CD14-positive monocyte (primary cell): ENCODE measurements around the gene PCDHGA8. TPM values are rescaled to one million over a fixed set of nuclear protein-coding genes. Genes with fewer than 3 reads are reported as not detected.
A peak's percentile ranks its signal among the peaks of the same experiment; 100 is the strongest.
"Not testable (repeated sequence)": the region's sequence is repeated elsewhere in the genome, so short reads cannot be mapped to it uniquely, and the experiment has no call there.

Experiments used
- DNase-seq, 3 donors: peaks; one replicate each; pipeline ENCODE4 v3.0.0-alpha.2; 2011 to 2022
- H2AFZ ChIP-seq: 2 replicates; pipeline ENCODE4 v1.6.0; 2012; ENCODE audit warnings: mild to moderate bottlenecking, low read depth, low read length, inconsistent platforms; ENCODE audit not compliant: insufficient read depth, poor library complexity, severe bottlenecking
- H3K27ac ChIP-seq, 2 donors: 1 replicate in 1 of 2; 2 replicates in 1 of 2; pipeline ENCODE4 v1.5.1; 2012 to 2013; ENCODE audit warnings: low read length in 2 of 2, control low read depth in 1 of 2, inconsistent platforms in 1 of 2, low read depth in 1 of 2, mild to moderate bottlenecking in 1 of 2
- H3K27me3 ChIP-seq, 2 donors: one replicate each; pipeline versions ENCODE4 v1.6.0 to v1.6.1; 2011 to 2013; ENCODE audit warnings: low read length in 2 of 2; ENCODE audit not compliant: control insufficient read depth in 2 of 2, insufficient read depth in 2 of 2
- H3K36me3 ChIP-seq, 2 donors: replicated peaks in 1 of 2; 1 replicate in 1 of 2; 2 replicates in 1 of 2; pipeline versions ENCODE4 v1.5.1 to v1.6.1; 2012 to 2013; ENCODE audit warnings: low read length in 2 of 2, control low read depth in 1 of 2, inconsistent platforms in 1 of 2, mild to moderate bottlenecking in 1 of 2; ENCODE audit not compliant: insufficient read depth in 2 of 2, control insufficient read depth in 1 of 2
- H3K4me1 ChIP-seq, 2 donors: 1 replicate in 1 of 2; 2 replicates in 1 of 2; pipeline versions ENCODE4 v1.5.1 to v1.6.1; 2012 to 2013; ENCODE audit warnings: low read length in 2 of 2, control low read depth in 1 of 2, inconsistent platforms in 1 of 2, mild to moderate bottlenecking in 1 of 2, moderate library complexity in 1 of 2; ENCODE audit not compliant: insufficient read depth in 2 of 2, control insufficient read depth in 1 of 2
- H3K4me2 ChIP-seq: replicated peaks from 2 replicates; pipeline ENCODE3; 2012; ENCODE audit warnings: low read length, moderate library complexity, mild to moderate bottlenecking; ENCODE audit not compliant: poor library complexity, severe bottlenecking; ENCODE audit errors: extremely low read depth
- H3K4me3 ChIP-seq, 3 experiments: fragments of 200-600 bp in 1 of 3; sonication (generic) in 1 of 3; replicated peaks in 1 of 3; 1 replicate in 2 of 3; 2 replicates in 1 of 3; pipeline ENCODE4 v1.5.1; 2011 to 2013; ENCODE audit warnings: low read length in 3 of 3, mild to moderate bottlenecking in 3 of 3, control low read depth in 2 of 3, low read depth in 2 of 3, inconsistent platforms in 1 of 3, moderate library complexity in 1 of 3
- H3K79me2 ChIP-seq: 2 replicates; pipeline ENCODE4 v1.6.0; 2012; ENCODE audit warnings: mild to moderate bottlenecking, control low read depth, inconsistent platforms, low read length, moderate library complexity; ENCODE audit not compliant: insufficient read depth
- H3K9ac ChIP-seq: 2 replicates; pipeline ENCODE4 v1.6.0; 2017; ENCODE audit warnings: low read length, mild to moderate bottlenecking; ENCODE audit not compliant: insufficient read depth, poor library complexity, severe bottlenecking
- H3K9me3 ChIP-seq, 2 donors: replicated peaks in 1 of 2; 1 replicate in 1 of 2; 2 replicates in 1 of 2; pipeline versions ENCODE4 v1.5.1 to v1.6.1; 2012 to 2013; ENCODE audit warnings: low read length in 2 of 2, control low read depth in 1 of 2; ENCODE audit not compliant: control insufficient read depth in 1 of 2, insufficient read depth in 1 of 2
- H4K20me1 ChIP-seq: 2 replicates; pipeline ENCODE4 v1.6.0; 2012; ENCODE audit warnings: mild to moderate bottlenecking, low read length, control low read depth, moderate library complexity; ENCODE audit not compliant: insufficient read depth
- H3K27ac Mint-ChIP-seq, 7 donors: one replicate each; pipeline ENCODE4 v1.8.0; 2020; ENCODE audit warnings: mild to moderate bottlenecking in 7 of 7, mixed read lengths in 7 of 7, moderate library complexity in 6 of 7, inconsistent platforms in 2 of 7
- H3K27me3 Mint-ChIP-seq, 3 donors: one replicate each; pipeline ENCODE4 v1.8.0; 2021 to 2022; ENCODE audit warnings: low read depth in 3 of 3, mild to moderate bottlenecking in 3 of 3, mixed read lengths in 3 of 3, moderate library complexity in 3 of 3, inconsistent platforms in 1 of 3
- H3K36me3 Mint-ChIP-seq, 2 donors: one replicate each; pipeline ENCODE4 v1.8.0; 2020; ENCODE audit warnings: mixed read lengths in 2 of 2, inconsistent platforms in 1 of 2, mild to moderate bottlenecking in 1 of 2
- H3K4me1 Mint-ChIP-seq: one replicate; pipeline ENCODE4 v1.8.0; 2020; ENCODE audit warnings: mild to moderate bottlenecking, mixed read lengths
- H3K4me3 Mint-ChIP-seq, 2 donors: one replicate each; pipeline ENCODE4 v1.8.0; 2020; ENCODE audit warnings: mild to moderate bottlenecking in 2 of 2, mixed read lengths in 2 of 2, moderate library complexity in 1 of 2
- H3K9me3 Mint-ChIP-seq, 7 donors: one replicate each; pipeline ENCODE4 v1.8.0; 2020 to 2022; ENCODE audit warnings: mixed read lengths in 7 of 7, mild to moderate bottlenecking in 6 of 7, moderate library complexity in 6 of 7, inconsistent platforms in 2 of 7
- CTCF ChIP-seq: fragments of 200-600 bp; IDR thresholded peaks from one replicate; pipeline ENCODE4 v1.8.0; 2022; ENCODE audit warnings: antibody characterized with exemption, mild to moderate bottlenecking
- WGBS: methylation state at CpG from one replicate; pipeline ENCODE4 v1.1.5; 2013; ENCODE audit warnings: missing lambda C conversion rate; ENCODE audit not compliant: insufficient coverage; 5-methylcytosine and 5-hydroxymethylcytosine counted together
- intact Hi-C, 2 donors: fragments of 100-400 bp; cut with micrococcal nuclease; formaldehyde crosslinking; loops; one replicate each; pipeline versions ENCODE4 v1.15.0 to v1.15.1; 2023
- polyA plus RNA-seq, 3 donors: library from polyadenylated mRNA; depleted of rRNA in 1 of 3; unstranded in 2 of 3; stranded (reverse) in 1 of 3; fragments of 300-500 nt in 2 of 3; fragments of >200 nt in 1 of 3; fragmentation: Illumina TruSeq in 2 of 3; gene quantifications; 1 replicate in 2 of 3; 2 replicates in 1 of 3; pipeline ENCODE4 v1.2.3, GENCODE V29; 2012 to 2021

Gene PCDHGA8
- polyA plus RNA-seq, 3 donors = not detected

- Histone ChIP-seq H3K27me3 (peaks cover 73 to 97% of the 10 kb centered on the region in 2 donors), H3K27ac (no peak overlapping the region), H3K9me3 (peaks cover 38 to 71% of the 10 kb centered on the region in 2 donors), H3K4me3 (no peak overlapping the region), H3K36me3 (no peaks in the 10 kb centered on the region), H3K4me2 (no peak overlapping the region), H3K9ac (no peak overlapping the region), H3K4me1 (peaks cover 3 to 6% of the 10 kb centered on the region in 2 donors), H3K79me2 (no peaks in the 10 kb centered on the region), H4K20me1 (no peaks in the 10 kb centered on the region), H2AFZ (no peak overlapping the region)
- TF ChIP-seq CTCF = no peak
- Mint-ChIP-seq H3K36me3 (peaks cover 10 to 17% of the 10 kb centered on the region in 2 donors), H3K9me3 (peaks cover 31 to 74% (median 59%) of the 10 kb centered on the region in 7 donors), H3K27me3 (peaks cover 71 to 86% (median 85%) of the 10 kb centered on the region in 3 donors), H3K4me1 (peaks cover 15% of the 10 kb centered on the region), H3K27ac (peak overlapping the region in 1 of 7 donors; percentile 24), H3K4me3 (peak overlapping the region in 1 of 2 donors; percentile 82)
- no peak for DNase-seq
- intact Hi-C loops = no loop called here
- WGBS = 20% methylated on average over 21 of the region's 22 CpGs
These were observed 11.0 kb downstream of the PCDHGA8 start for GRCh38 chr5:141403387-141403786.

- peak within 1 kb of the TSS in 2 of 3 experiments; percentile 5 to 64 for H3K4me3 ChIP-seq
- H3K9me3 ChIP-seq = peaks cover 33 to 56% of the 10 kb centered on the region in 2 donors
- H4K20me1 ChIP-seq, H3K36me3 ChIP-seq, H3K79me2 ChIP-seq, intact Hi-C loops, H3K9ac ChIP-seq, H3K27ac Mint-ChIP-seq, H3K4me1 ChIP-seq, H3K27ac ChIP-seq, H2AFZ ChIP-seq: not testable (repeated sequence)
- peaks cover 11% of the 10 kb centered on the region for H3K4me1 Mint-ChIP-seq
- TF ChIP-seq CTCF = peak; percentile 73
- peak within 1 kb of the TSS; percentile 76 to 92 for H3K4me3 Mint-ChIP-seq
- H3K4me2 ChIP-seq = peak within 1 kb of the TSS; percentile 49
- peaks cover 73 to 95% (median 91%) of the 10 kb centered on the region in 3 donors for H3K27me3 Mint-ChIP-seq
- peak in 2 of 3 donors; percentile 8 to 24 for DNase-seq
- H3K36me3 Mint-ChIP-seq = peaks cover 9 to 14% of the 10 kb centered on the region in 2 donors
- H3K27me3 ChIP-seq = peaks cover 76 to 98% of the 10 kb centered on the region in 2 donors
- WGBS = 18% methylated on average over 31 of the region's 51 CpGs
- H3K9me3 Mint-ChIP-seq = peaks cover 26 to 68% (median 51%) of the 10 kb centered on the region in 7 donors
These were observed 15.5 kb downstream of the PCDHGA8 start, which contains the start of gene PCDHGB6 for GRCh38 chr5:141407790-141408505. PCDHGB6 (plus strand) TSS chr5:141408021; CDS start chr5:141408203, 182 bp downstream.
